HK-2 (cell line): ENCODE measurements around the gene TMPRSS15.

ENCODE experiments used
- DNase-seq: peaks from one replicate; pipeline ENCODE4 v3.0.0-alpha.2; 2018; ENCODE audit not compliant: unreplicated experiment

Gene TMPRSS15

DNA sequence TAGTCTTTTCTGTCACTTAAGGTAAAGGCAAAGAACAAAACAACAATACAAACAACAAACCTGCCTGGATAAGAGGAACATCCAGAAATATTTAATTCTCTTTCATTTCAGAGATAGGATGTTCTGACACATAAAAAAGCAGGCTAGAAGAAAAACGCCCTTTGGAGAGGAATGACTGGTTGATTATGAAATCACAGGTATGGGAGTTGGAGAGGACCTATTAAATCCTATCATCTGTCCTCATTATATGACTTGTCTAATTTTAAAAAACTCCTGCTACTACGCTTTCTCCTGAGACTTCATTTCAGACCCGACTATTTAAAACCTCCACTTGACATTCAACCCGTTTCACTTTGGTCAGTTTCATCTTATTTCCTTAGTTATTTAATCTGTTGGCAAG is 54.1 kb downstream of the TMPRSS15 start:
- no peak for DNase-seq

DNA sequence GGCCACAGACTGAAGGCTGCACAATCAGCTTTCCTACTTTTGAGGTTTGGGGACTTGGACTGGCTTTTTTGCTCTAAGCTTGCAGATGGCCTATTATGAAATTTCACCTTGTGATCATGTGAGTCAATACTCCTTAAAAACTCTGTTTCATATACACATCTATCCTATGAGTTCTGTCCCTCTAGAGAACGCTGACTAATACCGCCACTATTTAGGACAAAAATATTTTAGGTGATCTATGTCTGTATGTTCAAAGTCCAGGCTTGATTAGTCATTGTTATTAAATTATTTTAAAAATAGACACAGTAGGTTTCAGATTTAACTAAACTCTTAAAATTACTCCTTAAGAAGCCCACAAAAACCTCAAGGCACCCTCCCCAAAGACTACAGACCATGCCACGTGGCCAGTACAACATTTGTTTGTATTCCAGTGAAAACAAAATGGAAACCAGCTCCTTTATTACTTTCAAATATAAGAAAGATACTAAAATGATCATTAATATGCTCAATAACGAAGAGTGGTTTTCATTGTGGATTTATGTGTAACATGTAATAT is 63.1 kb downstream of the TMPRSS15 start:
- no peak for DNase-seq

DNA sequence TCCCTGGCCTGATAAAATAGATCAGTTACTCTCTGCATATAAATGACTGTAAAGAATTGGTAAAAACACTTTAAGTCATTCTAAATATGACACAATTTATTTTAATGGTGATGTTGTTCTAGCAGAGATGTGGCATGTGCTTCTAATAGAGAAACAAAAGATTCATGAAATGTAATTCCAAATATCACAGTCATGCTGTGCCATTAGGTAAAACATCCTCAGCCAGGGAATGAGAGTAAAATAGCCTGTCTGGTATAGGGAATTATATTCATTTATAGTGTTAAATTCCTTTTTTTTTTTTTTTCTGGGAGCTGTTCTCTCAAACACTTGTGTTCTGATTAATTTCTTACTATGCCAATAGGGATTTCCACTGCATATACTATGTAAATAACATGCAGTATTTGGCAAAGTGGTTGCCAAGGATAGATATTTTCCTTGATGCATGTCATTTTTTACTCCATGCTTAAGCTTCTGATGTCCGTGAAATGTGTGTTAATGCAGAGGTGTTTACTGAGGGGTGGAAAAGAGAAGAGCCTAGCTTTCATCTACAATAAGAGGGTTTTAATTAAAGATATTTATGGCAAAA is 67.8 kb downstream of the TMPRSS15 start:
- no peak for DNase-seq

GRCh38 chr21:18334066-18334465 is 69.5 kb downstream of the TMPRSS15 start:
- no peak for DNase-seq

DNA sequence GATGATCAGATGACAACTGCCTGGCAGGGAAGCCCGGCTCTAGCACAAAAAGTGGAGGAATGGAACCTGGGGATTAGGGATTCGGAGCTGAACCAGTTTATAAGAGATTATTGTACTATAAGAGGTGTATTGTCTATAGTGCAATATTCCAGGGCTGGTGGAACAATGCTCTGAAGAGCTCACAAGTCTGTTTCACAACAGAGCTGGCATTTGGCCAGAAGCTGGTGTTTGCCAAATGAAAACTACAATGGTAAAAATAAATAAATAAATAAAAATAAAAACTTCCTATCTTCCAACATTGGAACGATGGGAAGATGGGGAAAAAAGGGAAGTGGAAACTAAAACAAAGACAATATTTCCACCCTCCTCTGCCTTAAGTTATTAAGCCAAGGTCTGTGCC is 85.4 kb downstream of the TMPRSS15 start:
- no peak for DNase-seq

DNA sequence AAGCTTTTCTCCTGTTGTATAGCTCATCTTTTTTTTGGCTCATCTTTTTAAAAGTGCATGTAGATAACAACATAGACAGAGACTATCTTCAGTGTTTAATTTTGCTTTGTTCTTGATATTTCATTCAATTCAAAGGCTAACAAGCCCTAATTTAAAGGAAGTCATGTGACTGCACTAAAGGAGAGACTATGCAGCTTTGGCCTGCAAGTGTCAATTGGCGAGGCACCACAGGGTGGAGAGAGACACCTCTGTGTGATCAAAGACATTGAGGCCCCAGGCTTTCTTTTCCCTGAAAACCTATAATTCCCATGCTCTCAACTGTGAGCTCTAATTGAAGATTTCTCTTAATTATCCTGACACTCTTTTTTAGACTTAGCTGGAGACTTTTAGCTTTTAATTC is 105.4 kb downstream of the TMPRSS15 start:
- no peak for DNase-seq

GRCh38 chr21:18294100-18294499 is 109.5 kb downstream of the TMPRSS15 start:
- DNase-seq: no peak

GRCh38 chr21:18289876-18290275 is 113.7 kb downstream of the TMPRSS15 start:
- no peak for DNase-seq

GRCh38 chr21:18285379-18285778 is 118.2 kb downstream of the TMPRSS15 start:
- DNase-seq: no peak

GRCh38 chr21:18275781-18276180 is 127.8 kb downstream of the TMPRSS15 start:
- no peak for DNase-seq

GRCh38 chr21:18274370-18274769 is 129.2 kb downstream of the TMPRSS15 start:
- no peak for DNase-seq

DNA sequence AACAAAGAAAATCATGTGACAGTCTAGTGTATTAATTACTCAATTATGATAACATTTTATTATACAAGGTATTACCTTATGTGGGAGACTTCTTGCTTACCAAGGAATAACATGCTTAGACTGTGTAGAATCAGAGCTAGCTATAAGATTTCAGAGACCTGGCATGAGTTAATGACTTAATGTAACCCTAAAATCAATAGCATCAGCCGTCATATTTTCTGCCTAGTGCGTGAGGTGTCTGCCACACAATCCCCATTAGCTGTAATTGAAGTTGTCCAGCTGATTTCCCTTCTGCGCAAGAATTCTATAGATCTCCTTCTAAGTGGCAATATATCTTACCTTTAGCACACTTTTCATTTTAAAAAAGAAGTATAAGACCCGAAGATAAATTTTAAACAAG is 130.2 kb downstream of the TMPRSS15 start:
- DNase-seq: no peak

GRCh38 chr21:18269856-18270255 is 133.7 kb downstream of the TMPRSS15 start:
- DNase-seq: no peak

- DNase-seq: no peak
These were observed 134.7 kb downstream of the TMPRSS15 start for GRCh38 chr21:18268906-18269305.

- DNase-seq: no peak
These were observed 136.1 kb downstream of the TMPRSS15 start for GRCh38 chr21:18267496-18267895.

GRCh38 chr21:18265944-18266343 is 137.6 kb downstream of the TMPRSS15 start:
- no peak for DNase-seq

GRCh38 chr21:18253799-18254198 is 149.8 kb downstream of the TMPRSS15 start:
- DNase-seq: no peak

DNA sequence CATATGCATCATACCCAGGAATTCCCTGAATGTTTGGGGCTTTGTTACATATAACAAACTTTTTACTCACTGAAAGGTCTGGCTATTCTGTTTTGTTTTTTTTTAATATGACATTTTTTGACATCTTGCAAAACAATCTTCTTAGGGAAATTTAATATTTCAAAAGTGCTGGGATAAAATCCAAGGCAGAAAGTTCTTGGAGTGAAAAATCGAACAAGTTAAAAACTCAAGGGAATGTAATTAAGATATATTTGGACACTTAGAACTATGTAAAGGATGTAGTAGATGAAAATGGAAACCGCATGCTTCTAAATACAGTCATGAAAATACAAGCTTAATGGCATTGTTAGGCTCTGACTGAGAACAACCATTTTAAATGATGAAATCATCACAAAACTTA is 150.4 kb downstream of the TMPRSS15 start:
- DNase-seq: no peak

GRCh38 chr21:18252680-18253079 is 150.9 kb downstream of the TMPRSS15 start:
- no peak for DNase-seq

DNA sequence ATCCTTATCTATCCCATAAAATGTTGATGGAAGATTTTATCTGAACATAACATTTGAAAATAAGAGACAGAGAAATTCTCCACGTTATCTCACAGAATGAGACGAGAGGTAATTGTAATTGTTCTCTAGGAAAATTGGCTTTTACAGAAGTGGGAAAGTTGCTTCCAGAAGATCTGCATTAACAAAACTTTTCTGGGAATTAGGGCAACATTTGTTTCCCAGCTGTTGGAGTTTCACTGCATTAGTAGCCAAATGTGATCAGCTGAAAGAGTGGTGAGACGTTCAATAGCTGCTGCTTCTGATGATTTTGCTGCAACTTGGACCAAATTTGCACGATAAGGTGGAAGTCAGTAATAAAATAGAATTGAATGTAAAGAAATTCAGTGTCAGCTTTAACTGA is 151.3 kb downstream of the TMPRSS15 start:
- DNase-seq: no peak

- no peak for DNase-seq
These were observed 152.5 kb downstream of the TMPRSS15 start for GRCh38 chr21:18251065-18251464.

GRCh38 chr21:18249672-18250071 is 153.9 kb downstream of the TMPRSS15 start:
- DNase-seq: no peak

DNA sequence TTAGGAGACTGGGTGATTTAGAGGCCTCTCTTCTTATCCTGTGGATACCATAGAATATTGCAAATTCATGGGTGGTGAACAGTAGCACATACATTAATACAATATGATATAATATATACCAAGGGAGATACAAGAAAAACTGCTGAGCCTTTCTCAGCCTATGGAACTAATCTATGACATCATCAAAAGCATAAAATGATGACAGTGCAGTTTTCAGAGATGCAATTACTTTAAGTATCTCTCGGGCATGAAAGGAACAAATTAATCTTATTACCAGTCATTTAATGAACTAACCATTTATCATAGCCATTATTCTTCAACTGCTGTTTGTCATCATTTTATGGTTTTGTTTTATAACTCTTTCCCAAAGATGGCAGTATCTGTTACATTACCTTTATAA is 155.4 kb downstream of the TMPRSS15 start:
- DNase-seq: no peak

DNA sequence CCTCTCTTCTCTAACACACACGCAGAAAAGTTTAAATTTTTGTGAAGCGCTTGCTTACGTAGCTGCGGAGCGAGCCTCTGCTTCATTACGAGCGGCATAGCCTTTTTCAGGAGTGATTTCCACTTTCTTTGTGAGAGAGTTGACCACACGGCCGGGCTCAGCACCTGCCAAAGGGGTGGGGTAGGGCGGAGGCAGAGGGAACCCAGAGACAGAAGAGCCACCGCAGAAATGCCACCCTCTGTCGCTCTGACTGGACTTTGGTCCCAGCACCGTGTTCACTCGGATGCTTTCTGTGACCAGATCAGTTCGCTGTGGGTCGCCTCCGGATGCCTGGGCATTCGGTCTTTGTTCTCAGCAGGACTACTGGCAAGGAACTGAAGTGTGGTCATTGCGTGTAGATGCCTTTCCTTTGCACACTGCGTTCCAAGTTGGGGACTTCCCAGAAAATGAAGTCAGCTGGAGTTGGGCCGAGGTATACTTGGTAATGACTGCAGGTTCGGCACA is 158.1 kb downstream of the TMPRSS15 start:
- no peak for DNase-seq
